Suprapubic skin (tissue), 4 donors: ENCODE measurements around the gene DNAJC9. TPM values are rescaled to one million over a fixed set of nuclear protein-coding genes. Genes with fewer than 3 reads are reported as not detected.

Experiments used
- DNase-seq, 2 donors: peaks; one replicate each; pipeline ENCODE4 v3.0.0-alpha.2; 2019; ENCODE audit warnings: low spot score in 2 of 2
- H3K27ac ChIP-seq: fragments of 200-600 bp; sonication (generic); one replicate; pipeline ENCODE4 v1.5.1; 2019
- H3K27me3 ChIP-seq: fragments of 200-600 bp; sonication (generic); one replicate; pipeline ENCODE4 v1.5.1; 2019
- H3K36me3 ChIP-seq: fragments of 200-600 bp; sonication (generic); one replicate; pipeline ENCODE4 v1.5.1; 2019
- H3K4me1 ChIP-seq: fragments of 200-600 bp; sonication (generic); one replicate; pipeline ENCODE4 v1.5.1; 2019
- H3K4me3 ChIP-seq: fragments of 200-600 bp; sonication (generic); one replicate; pipeline ENCODE4 v1.5.1; 2019; ENCODE audit warnings: mild to moderate bottlenecking
- H3K9me3 ChIP-seq: fragments of 200-600 bp; sonication (generic); one replicate; pipeline ENCODE4 v1.5.1; 2019
- CTCF ChIP-seq, 2 donors: fragments of 200-600 bp in 1 of 2; fragments of 450-650 bp in 1 of 2; sonication (generic) in 1 of 2; IDR thresholded peaks; one replicate each; pipeline ENCODE4 v1.5.1; 2016 to 2019; ENCODE audit warnings: antibody characterized with exemption in 2 of 2, mild to moderate bottlenecking in 1 of 2, moderate library complexity in 1 of 2
- EP300 ChIP-seq: sonication (generic); formaldehyde crosslinking; IDR thresholded peaks from one replicate; pipeline ENCODE4 v1.6.1; 2017; ENCODE audit warnings: antibody characterized with exemption
- POLR2A ChIP-seq, 2 donors: fragments of 450-650 bp; IDR thresholded peaks; one replicate each; pipeline ENCODE4 v1.6.1; 2017; ENCODE audit warnings: antibody characterized with exemption in 2 of 2, mild to moderate bottlenecking in 2 of 2, moderate library complexity in 2 of 2
- POLR2AphosphoS5 ChIP-seq, 3 donors: sonication (generic); formaldehyde crosslinking; IDR thresholded peaks; one replicate each; pipeline ENCODE4 v1.6.1; 2017; ENCODE audit warnings: antibody characterized with exemption in 3 of 3
- WGBS: methylation state at CpG from one replicate; pipeline ENCODE4 v1.1.5; 2018; 5-methylcytosine and 5-hydroxymethylcytosine counted together
- total RNA-seq, 4 donors: library from RNA; depleted of rRNA; stranded (reverse); fragments of >200 nt; gene quantifications; one replicate each; pipeline ENCODE4 v1.1.0, GENCODE V29; 2016

Gene DNAJC9
- total RNA-seq, 4 donors from 2014 or later = 15.1 to 22.0 (median 19.6) TPM

DNA sequence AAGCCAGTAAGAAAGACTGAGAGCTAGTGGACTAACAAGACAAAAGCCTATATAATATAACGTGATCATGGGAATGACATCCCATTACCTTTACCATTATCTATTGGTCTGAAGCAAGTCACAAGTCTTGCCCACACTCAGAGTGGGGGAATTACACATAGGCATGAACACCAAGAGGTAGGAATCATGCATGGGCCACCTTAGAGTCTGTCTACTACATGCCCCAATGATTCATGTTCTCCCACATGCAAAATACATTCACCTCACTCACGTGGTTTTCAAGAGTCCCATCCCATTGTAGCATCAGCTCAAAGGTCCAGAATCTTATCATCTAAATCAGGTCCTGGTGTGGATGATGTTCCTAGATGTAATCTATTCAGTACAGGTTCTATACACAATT is 29.4 kb downstream of the DNAJC9 start:
- WGBS = 98% methylated on average over 2 of the region's 2 CpGs
- Histone ChIP-seq H3K36me3 (peaks cover 19% of the 10 kb centered on the region), H3K27ac (no peak overlapping the region), H3K27me3 (no peaks in the 10 kb centered on the region), H3K9me3 (no peaks in the 10 kb centered on the region), H3K4me3 (no peak overlapping the region), H3K4me1 (no peaks in the 10 kb centered on the region)
- DNase-seq = no peak
- no peak for TF ChIP-seq POLR2AphosphoS5 (IDR thresholded peaks at IDR 0.05)
- no peak for TF ChIP-seq CTCF (IDR thresholded peaks at IDR 0.05)
- no peak for TF ChIP-seq EP300
- TF ChIP-seq POLR2A (IDR thresholded peaks at IDR 0.05) = no peak

GRCh38 chr10:73215749-73216148 is 31.3 kb downstream of the DNAJC9 start:
- DNase-seq = no peak
- no peaks in the 10 kb centered on the region for H3K27me3 ChIP-seq
- no peaks in the 10 kb centered on the region for H3K9me3 ChIP-seq
- TF ChIP-seq POLR2AphosphoS5 (IDR thresholded peaks at IDR 0.05) (no peak), POLR2A (IDR thresholded peaks at IDR 0.05) (no peak), EP300 (no peak), CTCF (IDR thresholded peaks at IDR 0.05) (no peak)
- H3K27ac ChIP-seq = no peak overlapping the region
- no peaks in the 10 kb centered on the region for H3K4me1 ChIP-seq
- WGBS = 98% methylated on average over 1 of the region's 1 CpG
- H3K36me3 ChIP-seq = peaks cover 24% of the 10 kb centered on the region
- H3K4me3 ChIP-seq = no peak overlapping the region

- WGBS = 88% methylated on average over 4 of the region's 4 CpGs
- no peak for DNase-seq
- no peak for TF ChIP-seq POLR2A (IDR thresholded peaks at IDR 0.05)
- no peak for TF ChIP-seq CTCF (IDR thresholded peaks at IDR 0.05)
- no peak for TF ChIP-seq EP300
- no peak for TF ChIP-seq POLR2AphosphoS5 (IDR thresholded peaks at IDR 0.05)
Observed at GRCh38 chr10:73211106-73211811, 35.8 kb downstream of the DNAJC9 start.

GRCh38 chr10:73210395-73211105 is 36.5 kb downstream of the DNAJC9 start:
- Histone ChIP-seq H3K27ac (no peak overlapping the region), H3K27me3 (no peaks in the 10 kb centered on the region), H3K9me3 (no peaks in the 10 kb centered on the region), H3K36me3 (peaks cover 18% of the 10 kb centered on the region), H3K4me1 (no peaks in the 10 kb centered on the region), H3K4me3 (no peak overlapping the region)
- TF ChIP-seq CTCF (IDR thresholded peaks at IDR 0.05) (no peak), POLR2A (IDR thresholded peaks at IDR 0.05) (no peak)
- 93% methylated on average over 3 of the region's 3 CpGs for WGBS
- DNase-seq = no peak

More at GRCh38 chr10:73211106-73211811, 35.8 kb downstream of the DNAJC9 start:
- H3K9me3 ChIP-seq = no peaks in the 10 kb centered on the region
- no peak overlapping the region for H3K4me3 ChIP-seq
- H3K4me1 ChIP-seq = no peaks in the 10 kb centered on the region
- H3K27me3 ChIP-seq = no peaks in the 10 kb centered on the region
- peaks cover 19% of the 10 kb centered on the region for H3K36me3 ChIP-seq
- no peak overlapping the region for H3K27ac ChIP-seq

DNA sequence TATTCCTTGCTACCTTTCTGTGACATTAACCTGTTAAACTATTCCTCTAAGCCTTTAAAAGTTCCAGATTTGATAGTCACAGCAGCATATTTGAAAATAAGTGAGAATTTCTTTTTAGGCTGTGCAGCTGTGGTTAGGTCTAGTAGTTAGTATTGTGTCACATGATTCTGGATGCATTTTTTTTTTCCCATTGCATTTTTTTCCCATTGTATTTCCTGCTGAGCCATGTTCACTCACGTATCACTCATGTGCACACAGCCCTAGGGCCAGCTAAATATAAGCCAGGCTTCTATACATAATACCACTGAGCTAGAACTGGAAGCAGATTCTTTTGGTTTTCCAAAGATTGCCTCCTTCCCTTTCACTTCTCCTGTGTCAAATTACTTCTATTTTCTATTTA is 37.4 kb downstream of the DNAJC9 start:
- Histone ChIP-seq H3K36me3 (peaks cover 18% of the 10 kb centered on the region), H3K27ac (no peak overlapping the region), H3K9me3 (no peaks in the 10 kb centered on the region), H3K4me1 (no peaks in the 10 kb centered on the region), H3K4me3 (no peak overlapping the region), H3K27me3 (no peaks in the 10 kb centered on the region)
- no peak for DNase-seq
- 23% methylated on average over 1 of the region's 1 CpG for WGBS
- no peak for TF ChIP-seq POLR2A (IDR thresholded peaks at IDR 0.05)
- no peak for TF ChIP-seq CTCF (IDR thresholded peaks at IDR 0.05)
- no peak for TF ChIP-seq EP300
- TF ChIP-seq POLR2AphosphoS5 (IDR thresholded peaks at IDR 0.05) = no peak
